KMS-11 (cell line): ENCODE data around the gene CEPT1.

Experiments used
- H2AFZ ChIP-seq: fragments of 200-600 bp; sonication (generic); 2 replicates; pipeline ENCODE4 v1.6.1; 2016; ENCODE audit warnings: antibody characterized with exemption, mixed run types, low read depth
- H3K27ac ChIP-seq: fragments of 200-600 bp; sonication (generic); 2 replicates; pipeline ENCODE4 v1.6.1; 2016; ENCODE audit warnings: mild to moderate bottlenecking, mixed run types
- H3K27me3 ChIP-seq: fragments of 200-600 bp; sonication (generic); 2 replicates; pipeline ENCODE4 v1.6.1; 2017; ENCODE audit warnings: mild to moderate bottlenecking, low read depth, mixed run types, moderate library complexity; ENCODE audit not compliant: insufficient read depth
- H3K36me3 ChIP-seq: fragments of 200-600 bp; sonication (generic); 2 replicates; pipeline ENCODE4 v1.6.1; 2017; ENCODE audit warnings: mild to moderate bottlenecking, mixed run types; ENCODE audit not compliant: insufficient read depth
- H3K4me1 ChIP-seq: fragments of 200-600 bp; sonication (generic); 2 replicates; pipeline ENCODE4 v1.6.1; 2016; ENCODE audit warnings: mild to moderate bottlenecking, low read depth, mixed run types; ENCODE audit not compliant: poor library complexity, severe bottlenecking
- H3K4me2 ChIP-seq: fragments of 200-600 bp; sonication (generic); 2 replicates; pipeline ENCODE4 v1.7.0; 2016; ENCODE audit warnings: mild to moderate bottlenecking, mixed run types
- H3K4me3 ChIP-seq: fragments of 200-600 bp; sonication (generic); IDR thresholded peaks from 2 replicates; pipeline ENCODE4 v1.6.1; 2017; ENCODE audit warnings: low read depth, low read length, mixed read lengths; ENCODE audit not compliant: insufficient read depth
- H3K79me2 ChIP-seq: fragments of 200-600 bp; sonication (generic); 2 replicates; pipeline ENCODE4 v1.6.1; 2016; ENCODE audit warnings: low read depth, mixed run types; ENCODE audit not compliant: insufficient read depth
- H3K9ac ChIP-seq: fragments of 200-600 bp; sonication (generic); 2 replicates; pipeline ENCODE4 v1.6.1; 2016; ENCODE audit warnings: mild to moderate bottlenecking, mixed run types
- H4K20me1 ChIP-seq: fragments of 200-600 bp; sonication (generic); 2 replicates; pipeline ENCODE4 v1.6.1; 2016; ENCODE audit warnings: mild to moderate bottlenecking, mixed run types; ENCODE audit not compliant: insufficient read depth
- CTCF ChIP-seq: fragments of 200-600 bp; sonication (generic); conservative IDR thresholded peaks from 2 replicates; pipeline ENCODE4 v1.6.1; 2017; ENCODE audit warnings: low read depth, mild to moderate bottlenecking, antibody characterized with exemption, low read length, moderate library complexity, mixed read lengths

The CEPT1 gene

GRCh38 chr1:111172463-111172862 lies 32.4 kb downstream of the CEPT1 start:
- H3K27ac ChIP-seq, result no peak overlapping the region
- H3K4me1 ChIP-seq, result no peaks in the 10 kb centered on the region
- H3K36me3 ChIP-seq, result no peaks in the 10 kb centered on the region
- no peaks in the 10 kb centered on the region for H3K27me3 ChIP-seq
- TF ChIP-seq CTCF, result no peak
- no peak overlapping the region for H3K9ac ChIP-seq
- no peak overlapping the region for H2AFZ ChIP-seq
- H3K79me2 ChIP-seq, result no peaks in the 10 kb centered on the region
- no peaks in the 10 kb centered on the region for H4K20me1 ChIP-seq
- H3K4me3 ChIP-seq, result no peak overlapping the region
- H3K4me2 ChIP-seq, result no peak overlapping the region

GRCh38 chr1:111174070-111174469 lies 34.0 kb downstream of the CEPT1 start:
- Histone ChIP-seq H3K79me2 (no peaks in the 10 kb centered on the region), H3K4me1 (no peaks in the 10 kb centered on the region), H3K4me2 (no peak overlapping the region), H3K27ac (no peak overlapping the region), H3K36me3 (no peaks in the 10 kb centered on the region), H2AFZ (no peak overlapping the region), H3K4me3 (no peak overlapping the region), H3K27me3 (no peaks in the 10 kb centered on the region), H3K9ac (no peak overlapping the region), H4K20me1 (no peaks in the 10 kb centered on the region)
- no peak for TF ChIP-seq CTCF

GRCh38 chr1:111175349-111175748 lies 35.3 kb downstream of the CEPT1 start:
- Histone ChIP-seq H3K4me2 (no peak overlapping the region), H3K9ac (no peak overlapping the region), H3K4me1 (no peaks in the 10 kb centered on the region), H3K27me3 (no peaks in the 10 kb centered on the region), H2AFZ (no peak overlapping the region), H3K4me3 (no peak overlapping the region), H3K79me2 (no peaks in the 10 kb centered on the region), H4K20me1 (no peaks in the 10 kb centered on the region), H3K36me3 (no peaks in the 10 kb centered on the region), H3K27ac (no peak overlapping the region)
- TF ChIP-seq CTCF, result no peak

DNA sequence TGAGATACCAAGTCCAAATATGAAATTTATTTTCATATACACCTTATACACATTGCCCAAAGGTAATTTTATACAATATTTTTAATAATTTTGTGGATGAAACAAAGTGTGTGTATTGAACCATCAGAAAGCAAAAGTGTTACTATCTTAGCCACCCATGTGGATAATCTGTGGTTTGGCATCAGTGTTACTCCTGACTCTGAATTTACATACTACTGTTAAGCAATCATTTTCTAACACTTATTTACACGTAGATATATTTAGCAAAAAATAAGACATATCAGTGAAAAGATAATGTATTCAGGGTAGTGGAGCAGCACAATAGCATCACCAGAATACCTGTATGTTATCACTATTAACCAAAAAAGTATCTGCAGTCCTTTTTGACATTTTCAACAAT lies 36.7 kb downstream of the CEPT1 start:
- Histone ChIP-seq H3K79me2 (no peaks in the 10 kb centered on the region), H3K9ac (no peak overlapping the region), H4K20me1 (no peaks in the 10 kb centered on the region), H3K27me3 (no peaks in the 10 kb centered on the region), H3K27ac (no peak overlapping the region), H3K36me3 (no peaks in the 10 kb centered on the region), H2AFZ (no peak overlapping the region), H3K4me2 (no peak overlapping the region), H3K4me1 (no peaks in the 10 kb centered on the region), H3K4me3 (no peak overlapping the region)
- TF ChIP-seq CTCF, result no peak
